PC-3 (cell line): ENCODE results near the gene RSRC1. TPM values are rescaled to one million over a fixed set of nuclear protein-coding genes. Genes with fewer than 3 reads are reported as not detected.

Source experiments
- ATAC-seq: fragments of 200-7000 bp; cut with Tn5 transposase; 2 replicates; pipeline ENCODE4 v1.9.1; 2020; ENCODE audit warnings: mild to moderate bottlenecking, moderate library complexity
- BruUV-seq: library from RNA; stranded (reverse); fragments of 400-500 nt; replicated peaks from 2 replicates; lab custom pipeline; 2021; lab: Mats Ljungman, UMichigan
- CTCF ChIA-PET: fragments of 300-600 bp; sonication (Branson Sonifier 250); formaldehyde crosslinking; loops from one replicate; lab custom pipeline; 2022; ENCODE audit warnings: antibody characterized with exemption; lab: Charles Lee
- POLR2A ChIA-PET: fragments of 300-600 bp; sonication (Branson Sonifier 250); formaldehyde crosslinking; loops from one replicate; lab custom pipeline; 2022; ENCODE audit warnings: antibody characterized with exemption; ENCODE audit not compliant: unreplicated experiment; lab: Charles Lee
- DNase-seq: peaks from one replicate; pipeline ENCODE4 v3.0.0-alpha.2; 2015
- H2AFZ ChIP-seq: fragments of 300-600 bp; sonication (generic); 2 replicates; pipeline ENCODE4 v1.6.0; 2016; ENCODE audit warnings: antibody characterized with exemption, low read length
- H3F3A ChIP-seq: fragments of 300-600 bp; sonication (generic); one replicate; pipeline ENCODE4 v1.6.0; 2017; ENCODE audit warnings: antibody characterized with exemption, low read length, control low read depth, mild to moderate bottlenecking; ENCODE audit not compliant: unreplicated experiment
- H3K27ac ChIP-seq: fragments of 300-600 bp; sonication (generic); 2 replicates; pipeline ENCODE4 v1.5.1; 2016; ENCODE audit warnings: mild to moderate bottlenecking, low read length
- H3K27me3 ChIP-seq: fragments of 300-600 bp; sonication (generic); 2 replicates; pipeline ENCODE4 v1.6.1; 2016; ENCODE audit warnings: low read length, mixed read lengths
- H3K36me3 ChIP-seq: fragments of 300-600 bp; sonication (generic); 2 replicates; pipeline ENCODE4 v1.6.1; 2016; ENCODE audit warnings: low read depth, mixed run types, low read length, mixed read lengths
- H3K4me1 ChIP-seq: fragments of 300-600 bp; sonication (generic); 2 replicates; pipeline ENCODE4 v1.5.1; 2016; ENCODE audit warnings: low read length; ENCODE audit not compliant: insufficient read depth
- H3K4me2 ChIP-seq: fragments of 300-600 bp; sonication (generic); 2 replicates; pipeline ENCODE4 v1.6.0; 2016; ENCODE audit warnings: low read length
- H3K4me3 ChIP-seq: fragments of 300-600 bp; sonication (generic); 2 replicates; pipeline ENCODE4 v1.5.1; 2016; ENCODE audit warnings: mild to moderate bottlenecking, low read length, mixed read lengths
- H3K79me2 ChIP-seq: fragments of 300-600 bp; sonication (generic); 2 replicates; pipeline ENCODE4 v1.6.1; 2017; ENCODE audit warnings: low read length, mixed read lengths
- H3K9ac ChIP-seq: fragments of 300-600 bp; sonication (generic); 2 replicates; pipeline ENCODE4 v1.6.0; 2016; ENCODE audit warnings: mild to moderate bottlenecking, low read length
- H3K9me2 ChIP-seq: fragments of 300-600 bp; sonication (generic); replicated peaks from 2 replicates; pipeline ENCODE4 v1.6.1; 2016; ENCODE audit warnings: mixed run types, low read length, mixed read lengths
- H3K9me3 ChIP-seq: fragments of 300-600 bp; sonication (generic); 2 replicates; pipeline ENCODE4 v1.6.1; 2016; ENCODE audit warnings: low read length, mixed read lengths
- H4K20me1 ChIP-seq: fragments of 300-600 bp; sonication (generic); 2 replicates; pipeline ENCODE4 v1.6.1; 2016; ENCODE audit warnings: low read length, mixed read lengths
- EZH2 ChIP-seq: fragments of 300-600 bp; sonication (generic); IDR thresholded peaks from one replicate; pipeline ENCODE4 v1.6.1; 2017; ENCODE audit warnings: antibody characterized with exemption, mild to moderate bottlenecking, low read length; ENCODE audit not compliant: unreplicated experiment
- EZH2phosphoT487 ChIP-seq: fragments of 300-600 bp; sonication (generic); IDR thresholded peaks from 2 replicates; pipeline ENCODE4 v1.6.1; 2018; ENCODE audit warnings: mild to moderate bottlenecking, antibody characterized with exemption, low read length, borderline replicate concordance
- intact Hi-C: fragments of 100-400 bp; cut with micrococcal nuclease; formaldehyde crosslinking; loops from 2 replicates; pipeline ENCODE4 v1.9.0; 2023
- total RNA-seq: library from RNA; depleted of rRNA; stranded (reverse); fragments of >200 nt; gene quantifications from 2 replicates; pipeline ENCODE4 v1.2.3, GENCODE V29; 2014
- TF ChIP-seq, protein P1 (sequence below): fragments of 300-600 bp; sonication (generic); conservative IDR thresholded peaks from 2 replicates; pipeline ENCODE4 v1.5.1; 2017; ENCODE audit warnings: antibody characterized with exemption, low read depth, mild to moderate bottlenecking, low read length

The RSRC1 gene
- total RNA-seq, 1 experiment from 2014 or later: 39.5 TPM

- intact Hi-C loops: no loop called here
- Histone ChIP-seq H3K9me3 (no peaks in the 10 kb centered on the region), H3K4me3 (no peak overlapping the region), H3K9me2 (no peaks in the 10 kb centered on the region), H3K4me2 (no peak overlapping the region), H4K20me1 (no peaks in the 10 kb centered on the region), H3K27me3 (no peaks in the 10 kb centered on the region), H3K36me3 (no peaks in the 10 kb centered on the region), H3K79me2 (no peaks in the 10 kb centered on the region), H3K9ac (no peak overlapping the region), H2AFZ (no peak overlapping the region), H3F3A (no peaks in the 10 kb centered on the region), H3K27ac (no peak overlapping the region), H3K4me1 (no peaks in the 10 kb centered on the region)
- DNase-seq: no peak
- CTCF ChIA-PET: no interaction called here
- POLR2A ChIA-PET: no interaction called here
- BruUV-seq: no TSS peak
- no peak for ATAC-seq
- TF ChIP-seq EZH2 (no peak), EZH2phosphoT487 (no peak)
- TF ChIP-seq, protein P1, sequence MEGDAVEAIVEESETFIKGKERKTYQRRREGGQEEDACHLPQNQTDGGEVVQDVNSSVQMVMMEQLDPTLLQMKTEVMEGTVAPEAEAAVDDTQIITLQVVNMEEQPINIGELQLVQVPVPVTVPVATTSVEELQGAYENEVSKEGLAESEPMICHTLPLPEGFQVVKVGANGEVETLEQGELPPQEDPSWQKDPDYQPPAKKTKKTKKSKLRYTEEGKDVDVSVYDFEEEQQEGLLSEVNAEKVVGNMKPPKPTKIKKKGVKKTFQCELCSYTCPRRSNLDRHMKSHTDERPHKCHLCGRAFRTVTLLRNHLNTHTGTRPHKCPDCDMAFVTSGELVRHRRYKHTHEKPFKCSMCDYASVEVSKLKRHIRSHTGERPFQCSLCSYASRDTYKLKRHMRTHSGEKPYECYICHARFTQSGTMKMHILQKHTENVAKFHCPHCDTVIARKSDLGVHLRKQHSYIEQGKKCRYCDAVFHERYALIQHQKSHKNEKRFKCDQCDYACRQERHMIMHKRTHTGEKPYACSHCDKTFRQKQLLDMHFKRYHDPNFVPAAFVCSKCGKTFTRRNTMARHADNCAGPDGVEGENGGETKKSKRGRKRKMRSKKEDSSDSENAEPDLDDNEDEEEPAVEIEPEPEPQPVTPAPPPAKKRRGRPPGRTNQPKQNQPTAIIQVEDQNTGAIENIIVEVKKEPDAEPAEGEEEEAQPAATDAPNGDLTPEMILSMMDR: no peak
These were observed 418.3 kb downstream of the RSRC1 start for GRCh38 chr3:158528076-158528674.

DNA sequence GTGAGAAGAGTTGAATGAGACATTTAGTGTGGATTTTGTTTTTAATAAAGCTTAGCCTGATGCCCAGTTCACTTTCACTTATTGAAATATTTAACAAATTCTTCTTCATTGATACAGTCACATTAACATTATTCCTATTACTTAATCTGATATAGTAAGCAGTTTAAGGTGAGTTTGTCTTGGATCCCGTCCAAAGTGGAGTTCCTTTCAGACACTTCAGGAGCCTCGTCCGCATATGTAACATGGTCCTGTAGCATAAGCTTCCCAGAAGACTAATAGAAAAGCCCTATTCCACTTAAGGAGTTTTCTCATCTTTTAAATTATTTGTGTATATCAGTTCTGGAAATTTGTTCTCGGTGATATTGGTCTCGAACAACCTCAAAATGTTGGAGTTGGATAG is 421.4 kb downstream of the RSRC1 start:
- no peaks in the 10 kb centered on the region for H4K20me1 ChIP-seq
- no peak overlapping the region for H3K9ac ChIP-seq
- no peaks in the 10 kb centered on the region for H3K79me2 ChIP-seq
- H3K27me3 ChIP-seq: no peaks in the 10 kb centered on the region
- no TSS peak for BruUV-seq
- H3K4me1 ChIP-seq: no peaks in the 10 kb centered on the region
- no peaks in the 10 kb centered on the region for H3F3A ChIP-seq
- no peaks in the 10 kb centered on the region for H3K9me2 ChIP-seq
- intact Hi-C loops: loop anchor here (5.0 to 10.0 kb wide), 2 partner anchors 614 to 997 kb away; no protein-coding TSS in a partner anchor
- H2AFZ ChIP-seq: no peak overlapping the region
- H3K4me3 ChIP-seq: no peak overlapping the region
- H3K27ac ChIP-seq: no peak overlapping the region
- CTCF ChIA-PET: interaction anchor here (0.7 kb wide), 1 partner anchor 16 kb away, joined by 3 read pairs; no protein-coding TSS in a partner anchor
- TF ChIP-seq EZH2: no peak
- TF ChIP-seq EZH2phosphoT487: no peak
- TF ChIP-seq, protein P1: no peak
- DNase-seq (peak; percentile 2), ATAC-seq (no peak)
- no peak overlapping the region for H3K4me2 ChIP-seq
- H3K36me3 ChIP-seq: no peaks in the 10 kb centered on the region
- H3K9me3 ChIP-seq: no peaks in the 10 kb centered on the region
- POLR2A ChIA-PET: no interaction called here

DNA sequence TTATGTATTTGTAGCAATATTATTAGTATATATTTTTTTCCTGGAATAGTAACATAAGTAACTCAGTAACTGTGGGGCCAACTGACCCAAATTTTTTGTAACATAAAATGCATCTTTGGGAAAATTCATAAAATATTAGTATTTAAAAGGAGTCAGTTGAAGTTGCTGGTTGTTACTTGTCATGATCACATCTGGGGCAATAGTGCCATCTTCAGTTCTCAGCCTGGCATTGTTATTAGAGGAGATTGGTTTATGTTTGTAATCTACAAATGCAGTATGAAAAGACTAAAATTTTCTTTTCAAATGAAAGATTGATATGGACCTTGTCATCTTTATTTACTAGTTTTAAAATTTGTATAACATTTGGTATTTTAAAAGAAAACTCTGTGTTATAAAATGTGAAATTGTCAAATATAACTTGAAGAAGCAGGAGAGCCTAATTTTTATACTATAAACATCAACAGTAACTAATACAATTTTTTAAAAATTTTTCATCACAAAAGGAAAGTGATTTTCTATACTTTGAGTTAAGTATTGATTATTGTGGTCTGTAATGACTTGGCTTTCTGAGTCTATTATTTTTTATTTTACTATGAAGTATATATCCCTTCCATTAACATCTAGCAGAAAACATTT is 422.3 kb downstream of the RSRC1 start:
- no peaks in the 10 kb centered on the region for H3F3A ChIP-seq
- H3K4me3 ChIP-seq: no peak overlapping the region
- no TSS peak for BruUV-seq
- ATAC-seq: no peak
- peak; percentile 53 for DNase-seq
- ChIA-PET CTCF (interaction anchor here (0.6 to 0.7 kb wide), 2 partner anchors 16 to 668 kb away, joined by 3 to 5 read pairs; no protein-coding TSS in a partner anchor), POLR2A (no interaction called here)
- TF ChIP-seq, protein P1: peak; percentile 71
- TF ChIP-seq EZH2: no peak
- TF ChIP-seq EZH2phosphoT487: no peak
- no peaks in the 10 kb centered on the region for H3K27me3 ChIP-seq
- H3K27ac ChIP-seq: no peak overlapping the region
- no peaks in the 10 kb centered on the region for H3K4me1 ChIP-seq
- H3K9ac ChIP-seq: no peak overlapping the region
- no peak overlapping the region for H3K4me2 ChIP-seq
- H3K9me3 ChIP-seq: no peaks in the 10 kb centered on the region
- no peaks in the 10 kb centered on the region for H4K20me1 ChIP-seq
- H3K36me3 ChIP-seq: no peaks in the 10 kb centered on the region
- no peak overlapping the region for H2AFZ ChIP-seq
- H3K9me2 ChIP-seq: no peaks in the 10 kb centered on the region
- no peaks in the 10 kb centered on the region for H3K79me2 ChIP-seq
- intact Hi-C loops: loop anchor here (1.0 to 10.0 kb wide), 6 partner anchors 97 to 997 kb away; partner anchors contain the start of gene RSRC1
